HG03442 (cell line): ENCODE measurements around the gene LAMTOR4.
A peak's percentile ranks its signal among the peaks of the same experiment; 100 is the strongest.

ENCODE experiments used
- ATAC-seq: cut with Tn5 transposase; IDR thresholded peaks from one replicate; pipeline ENCODE4 v1.9.1; 2021; ENCODE audit warnings: mild to moderate bottlenecking, moderate library complexity; ENCODE audit not compliant: unreplicated experiment

LAMTOR4 gene

DNA sequence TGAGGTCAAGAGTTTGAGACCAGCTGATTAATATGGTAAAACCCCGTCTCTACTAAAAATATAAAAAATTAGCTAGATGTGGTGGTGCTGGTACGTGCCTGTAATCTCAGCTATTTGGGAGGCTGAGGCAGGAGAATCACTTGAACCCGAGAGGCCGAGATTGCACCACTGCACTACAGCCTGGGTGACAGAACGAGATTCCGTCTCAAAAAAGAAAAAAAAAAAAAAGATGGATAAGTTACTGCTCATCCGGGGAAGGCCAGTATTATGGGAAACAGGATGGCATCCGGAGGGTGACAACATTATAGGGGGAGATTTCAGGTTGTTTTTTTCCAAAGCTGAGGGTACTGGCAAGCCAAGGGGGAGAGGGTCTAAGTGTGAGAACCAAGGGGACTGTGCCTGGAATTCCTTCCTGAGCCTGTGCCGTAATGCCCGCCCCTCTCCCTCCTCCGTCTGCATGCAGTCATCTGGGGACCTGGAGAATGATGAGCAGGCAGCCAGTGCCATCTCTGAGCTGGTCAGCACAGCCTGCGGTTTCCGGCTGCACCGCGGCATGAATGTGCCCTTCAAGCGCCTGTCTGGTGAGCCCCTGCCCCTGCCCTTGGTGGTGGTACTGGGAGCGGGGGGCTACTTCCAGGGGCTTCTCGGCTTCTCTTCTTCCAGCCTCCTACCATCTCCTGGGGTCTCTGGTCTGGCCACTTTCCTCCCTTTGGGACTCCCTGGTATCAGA lies 4.4 kb downstream of the LAMTOR4 start:
- no peak for ATAC-seq

DNA sequence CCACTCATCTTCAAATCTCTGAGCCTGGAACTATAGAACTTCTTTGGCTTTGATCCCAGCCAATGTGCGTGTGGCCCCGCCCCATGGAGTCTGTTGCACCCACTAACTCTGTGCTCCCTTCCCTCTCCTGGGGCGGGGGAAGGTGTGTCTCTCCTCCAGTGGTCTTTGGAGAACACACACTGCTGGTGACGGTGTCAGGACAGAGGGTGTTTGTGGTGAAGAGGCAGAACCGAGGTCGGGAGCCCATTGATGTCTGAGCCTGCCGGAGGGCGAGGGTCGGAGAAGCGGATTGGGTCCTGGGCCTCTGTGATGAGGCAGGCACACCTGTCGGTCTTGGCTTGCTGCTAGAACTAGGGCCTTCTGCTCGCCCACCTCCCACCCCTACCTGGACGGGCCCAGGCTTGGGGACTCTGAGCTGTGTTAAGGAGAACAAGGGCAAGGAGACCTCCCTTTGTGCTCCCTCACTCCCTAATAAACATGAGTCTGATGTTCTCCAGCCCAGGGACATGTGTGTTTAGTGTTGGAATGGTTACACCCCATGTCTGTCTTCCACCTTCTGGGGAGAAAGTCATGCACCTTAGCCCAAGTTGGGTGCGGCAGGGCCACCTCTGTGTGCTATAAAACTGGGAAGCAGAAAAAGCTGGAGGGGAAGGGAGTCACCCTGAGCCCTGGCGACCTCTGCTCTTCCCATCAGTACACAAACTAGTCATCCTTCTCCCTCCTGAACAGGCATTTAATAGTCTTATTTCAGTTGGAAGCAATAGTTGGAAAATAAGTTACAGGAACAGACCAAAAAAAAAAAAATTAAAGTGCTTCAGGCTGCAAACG lies 5.2 kb downstream of the LAMTOR4 start:
- ATAC-seq, result no peak

GRCh38 chr7:100154651-100155491 lies 6.2 kb downstream of the LAMTOR4 start:
- no peak for ATAC-seq

DNA sequence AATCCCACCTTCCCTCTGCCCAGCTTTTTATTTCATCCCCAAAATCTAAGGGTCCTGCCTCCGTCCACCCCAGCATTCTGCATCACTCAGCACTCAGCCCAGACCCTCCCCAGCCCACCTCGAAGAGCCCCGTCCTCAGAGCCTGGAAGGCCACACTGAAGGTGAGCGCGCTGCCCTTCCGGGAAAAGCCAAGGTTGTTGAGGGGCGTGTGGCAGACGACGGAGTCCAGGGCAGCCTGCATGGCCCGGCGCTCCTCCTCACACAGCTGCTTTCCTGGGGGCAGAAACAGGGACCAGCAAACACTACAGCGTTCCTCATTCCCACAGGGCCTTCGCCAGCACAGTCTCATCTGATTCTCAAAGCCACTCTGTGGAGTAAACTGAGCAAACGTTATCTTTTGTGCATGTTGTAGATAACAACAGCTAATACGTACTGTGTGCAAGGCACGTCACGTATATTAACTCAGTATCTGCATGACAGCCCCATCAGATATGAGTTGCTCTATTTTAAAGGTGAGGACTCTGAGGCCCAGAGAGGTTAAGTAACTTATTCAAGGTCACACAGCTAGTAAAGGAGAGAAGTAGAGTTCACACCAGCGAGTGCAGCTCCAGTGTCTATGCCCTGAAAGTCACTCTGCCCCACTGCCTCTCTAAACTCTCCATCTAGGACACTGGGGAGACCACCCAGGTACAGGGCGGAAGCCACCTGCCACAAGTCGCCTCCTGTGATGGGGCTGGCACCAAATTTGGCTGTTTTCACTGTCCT lies 7.0 kb downstream of the LAMTOR4 start:
- ATAC-seq, result no peak

- no peak for ATAC-seq
These were observed 7.8 kb downstream of the LAMTOR4 start for GRCh38 chr7:100156331-100157068.

DNA sequence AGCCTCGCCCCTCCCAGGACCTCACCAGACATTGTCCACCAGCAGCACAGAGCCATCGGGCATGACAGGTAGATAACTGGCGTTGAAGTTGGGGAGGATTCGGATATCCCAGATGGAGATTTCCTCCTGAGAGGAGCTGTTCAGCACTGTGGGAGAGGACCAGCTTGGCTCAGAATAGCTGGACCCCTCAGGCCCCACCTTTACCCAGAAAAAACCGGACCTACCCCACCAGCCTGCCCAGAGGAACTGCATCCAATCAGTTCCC lies 8.3 kb downstream of the LAMTOR4 start:
- no peak for ATAC-seq

DNA sequence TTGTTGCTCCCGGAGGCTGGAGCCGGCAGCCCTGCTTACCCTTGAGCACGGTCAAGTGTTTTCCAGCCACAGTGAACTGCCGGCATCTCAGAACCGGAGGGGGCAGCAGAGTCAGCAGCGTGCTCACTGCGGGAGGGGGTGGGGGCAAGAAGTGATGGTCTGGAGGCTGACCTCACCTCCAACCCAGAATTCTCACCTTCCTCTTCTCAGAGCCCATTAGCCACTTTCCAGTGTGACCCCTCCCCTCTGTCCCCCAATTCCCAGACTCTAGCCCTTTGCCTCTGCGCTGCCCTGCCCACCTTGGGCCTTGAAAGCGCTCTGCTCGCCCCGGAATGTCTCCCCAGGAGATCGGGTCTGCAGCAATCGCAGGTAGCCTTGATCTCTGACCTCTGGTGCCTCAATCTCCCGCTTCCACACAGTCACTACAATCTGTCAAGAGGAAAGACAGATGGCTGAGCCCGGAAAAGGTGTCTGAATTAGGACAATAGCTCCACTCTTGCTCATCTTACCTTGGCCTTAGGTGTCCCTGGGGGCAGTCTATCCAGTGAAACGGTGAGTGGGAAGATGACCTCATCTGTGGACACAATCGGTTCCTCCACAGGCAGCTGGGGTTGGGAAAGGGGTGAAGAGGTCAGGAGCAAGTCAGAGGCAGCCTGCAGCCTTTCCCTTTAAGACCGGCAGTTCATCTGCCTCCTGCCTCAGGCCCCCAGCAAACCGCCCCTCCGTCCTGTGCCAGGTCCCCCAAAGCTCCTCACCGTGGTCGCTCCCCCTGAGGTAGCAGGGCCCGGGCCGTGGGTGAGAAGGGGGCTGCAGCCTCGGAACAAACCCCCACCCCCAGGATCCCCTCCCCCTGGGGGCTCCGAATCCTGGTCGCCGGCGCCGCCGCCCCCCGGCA lies 8.9 kb downstream of the LAMTOR4 start:
- no peak for ATAC-seq

DNA sequence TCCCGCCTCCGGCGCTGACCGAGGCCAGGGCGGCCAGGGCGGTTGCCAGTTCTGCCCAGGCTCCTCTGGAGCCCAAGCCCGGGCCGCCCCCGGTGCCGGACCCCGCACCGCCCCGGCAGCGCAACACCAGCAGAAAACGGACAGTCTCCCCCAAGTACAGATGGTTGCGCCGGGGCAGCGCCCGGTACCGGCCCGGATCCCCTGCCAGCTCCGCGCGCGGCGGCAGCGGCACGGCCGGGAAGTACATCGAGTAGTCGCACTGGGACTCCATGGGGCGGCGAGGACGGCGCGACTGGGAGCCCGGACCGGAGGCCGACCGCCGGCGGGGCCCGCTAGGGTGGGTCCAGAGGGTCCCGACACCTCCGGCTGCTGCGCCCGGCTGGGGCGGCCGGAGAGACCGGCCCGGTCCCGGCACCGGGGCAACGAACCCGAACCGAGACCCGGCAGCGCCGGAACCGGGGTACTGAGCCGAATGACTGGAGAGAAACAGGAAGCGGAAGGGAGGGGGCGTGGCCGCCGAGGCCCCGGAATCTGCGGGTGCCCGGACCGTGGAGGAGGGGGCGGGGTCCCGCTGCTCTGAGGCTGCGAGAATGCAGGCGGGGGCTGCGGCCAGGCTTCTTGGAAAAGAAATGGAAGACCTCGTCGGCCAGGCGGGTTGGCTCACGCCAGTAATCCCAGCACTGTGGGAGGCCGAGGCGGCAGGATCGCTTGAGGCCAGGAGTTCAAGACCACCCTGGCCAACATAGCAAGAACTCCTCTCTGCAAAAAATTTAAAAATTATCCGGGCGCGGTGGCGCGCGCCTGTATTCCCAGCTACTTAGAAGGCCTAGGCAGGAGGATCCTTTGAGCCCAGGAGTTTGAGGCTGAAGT lies 9.7 kb downstream of the LAMTOR4 start, which contains the start of gene TRAPPC14:
Gene TRAPPC14, minus strand, starts transcription at position 495 of the 870 bp plus-strand sequence. Its CDS starts 224 bp downstream, at position 271.
- peak; percentile 71 for ATAC-seq

DNA sequence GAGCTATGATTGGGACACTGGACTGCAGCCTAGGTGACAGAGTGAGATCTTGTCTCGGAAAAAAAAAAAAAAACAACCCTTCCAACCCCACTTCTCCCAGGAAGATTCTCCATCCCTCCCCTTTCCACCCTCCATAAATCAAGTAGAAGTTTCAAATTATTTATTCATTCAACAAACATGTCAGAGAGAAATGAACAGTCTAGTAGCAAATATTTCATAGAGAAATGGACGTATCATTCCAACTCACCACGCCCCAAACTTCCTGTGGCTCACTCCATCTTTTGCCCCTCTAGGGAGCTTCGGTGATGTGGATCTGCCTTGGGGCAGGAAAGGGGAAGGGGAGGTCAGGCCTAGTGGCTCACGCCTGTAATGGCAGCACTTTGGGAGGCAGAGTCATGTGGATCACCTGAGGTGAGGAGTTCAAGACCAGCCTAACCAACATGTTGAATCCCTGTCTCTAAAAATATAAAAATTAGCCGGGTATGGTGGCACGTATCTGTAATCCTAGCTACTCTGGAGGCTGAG lies 10.4 kb downstream of the LAMTOR4 start:
- ATAC-seq, result no peak

DNA sequence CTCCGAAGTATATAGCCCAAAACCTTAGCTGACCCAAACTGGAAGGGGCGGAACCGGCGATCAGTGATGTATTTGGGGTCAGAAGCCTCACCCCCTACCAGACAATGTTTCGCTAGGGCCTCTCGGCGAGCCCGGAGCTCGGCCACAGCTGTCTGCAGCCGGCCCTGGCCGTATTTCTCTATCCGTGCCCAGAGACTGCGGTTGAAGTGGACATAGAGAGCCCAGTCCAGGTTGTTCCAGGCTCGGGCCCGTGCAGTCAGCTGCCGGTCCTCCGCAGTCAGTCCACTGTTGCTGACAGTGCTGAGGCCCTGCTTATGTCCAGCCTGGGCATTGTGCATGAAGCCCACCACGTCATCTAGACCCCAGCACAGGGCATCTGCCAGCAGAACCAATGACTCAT lies 11.3 kb downstream of the LAMTOR4 start:
- ATAC-seq, result no peak

DNA sequence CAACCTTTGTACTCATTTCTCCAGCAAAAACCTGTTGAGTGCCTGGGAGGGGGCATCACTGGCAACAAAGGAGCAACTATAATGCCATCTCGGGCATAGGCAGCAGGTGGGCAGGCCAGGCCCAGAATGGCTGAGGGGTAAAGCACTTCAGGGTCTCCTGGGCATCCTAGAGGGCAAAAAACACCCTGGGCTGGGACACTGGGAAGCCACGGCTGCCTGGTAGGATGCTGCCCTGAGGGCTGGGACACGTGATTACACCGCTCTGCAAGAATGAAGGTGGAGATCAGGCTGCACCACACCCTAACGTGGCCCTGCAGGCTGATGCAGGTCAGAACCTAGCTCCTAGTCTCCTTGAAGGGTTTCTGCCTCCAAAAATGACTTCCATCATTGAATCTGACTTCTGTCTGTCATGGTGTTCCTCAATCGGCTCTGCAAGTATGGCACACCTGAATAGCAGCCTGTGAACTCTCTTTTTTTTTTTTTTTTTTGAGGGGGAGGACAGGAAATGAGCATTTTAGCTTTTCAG lies 14.4 kb downstream of the LAMTOR4 start:
- no peak for ATAC-seq

- ATAC-seq, result no peak
These were observed 15.2 kb downstream of the LAMTOR4 start for GRCh38 chr7:100163871-100164270.

DNA sequence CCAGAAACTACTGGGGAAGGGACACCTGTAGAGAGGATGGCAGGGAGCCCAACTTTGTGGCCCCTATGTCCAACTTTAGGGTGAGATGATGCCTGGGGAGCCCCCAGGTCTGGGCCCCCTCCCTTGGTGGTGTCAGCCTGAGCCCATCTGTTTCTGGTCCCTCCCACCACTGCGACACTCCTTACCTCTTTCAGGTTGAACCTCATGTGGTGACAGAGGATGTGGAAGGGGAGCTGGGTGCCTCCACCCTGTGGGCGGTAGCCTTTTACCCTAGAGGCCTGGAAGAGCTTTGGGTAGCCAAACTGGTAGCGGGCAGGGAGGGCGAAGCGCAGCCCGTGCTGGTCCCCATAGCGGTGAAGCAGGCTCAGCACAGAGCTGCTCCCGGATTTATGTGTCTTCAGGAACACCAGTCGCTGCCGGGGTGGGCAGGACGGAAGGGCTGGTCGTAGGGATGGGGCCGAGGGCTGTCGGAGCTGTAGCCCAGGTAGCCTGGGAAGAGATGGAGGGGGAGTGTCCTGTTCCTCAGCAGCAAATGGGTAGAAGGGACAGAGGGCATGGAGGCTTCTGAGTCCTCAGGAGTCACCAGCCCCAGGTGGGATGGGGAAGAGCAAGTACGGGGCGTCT lies 17.7 kb downstream of the LAMTOR4 start:
- ATAC-seq, result no peak

- no peak for ATAC-seq
These were observed 18.5 kb downstream of the LAMTOR4 start for GRCh38 chr7:100166970-100167911.

GRCh38 chr7:100167912-100168323 lies 19.2 kb downstream of the LAMTOR4 start:
- ATAC-seq, result no peak
